Measurements from ENCODE around the gene OPCML.

DNA sequence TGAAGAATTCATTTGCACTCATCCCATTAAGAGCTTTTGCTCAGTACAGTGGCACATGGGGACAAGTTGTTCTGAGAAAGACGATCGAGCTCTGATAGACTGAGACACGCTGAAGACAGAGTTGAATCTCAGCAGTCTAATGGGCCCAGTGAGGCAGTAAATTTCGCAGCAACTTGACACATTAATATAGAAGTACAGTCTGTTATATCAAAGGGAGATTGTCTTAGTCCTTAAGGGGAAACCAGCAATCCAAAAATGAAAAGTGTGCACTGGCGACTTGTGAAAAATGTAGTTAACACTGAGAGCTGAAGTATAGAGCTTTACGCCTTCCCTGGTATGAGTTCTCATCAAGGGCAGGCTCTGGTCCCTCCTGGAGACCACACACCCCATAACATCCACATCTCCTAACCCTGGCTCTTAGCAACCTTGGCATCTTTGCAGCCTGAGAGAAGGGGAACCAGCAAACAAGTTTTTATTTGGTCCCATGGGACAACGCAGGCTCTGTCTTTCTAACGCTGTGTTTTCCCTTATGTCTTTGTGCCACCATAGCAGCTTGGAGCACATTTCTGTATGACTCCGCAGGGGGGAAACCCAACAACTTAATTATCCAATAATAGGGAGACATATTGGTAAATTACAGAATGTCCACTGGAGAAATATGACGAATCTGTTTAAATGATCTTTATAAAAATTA is 952.5 kb downstream of the OPCML start:
- TF ChIP-seq CTCF (IDR thresholded peaks at IDR 0.05; ENCODE audit: insufficient read depth, low read length) (no peak), GABPA (IDR thresholded peaks at IDR 0.05; ENCODE audit: low read depth) (no peak)

Data from HL-60 (cell line).